SIG-M5 (cell line): Measurements from ENCODE around the gene SLC24A5.

Experiments used
- DNase-seq: peaks from one replicate; lab custom pipeline; 2025; lab: John Stamatoyannopoulos, UW

SLC24A5 gene

DNA sequence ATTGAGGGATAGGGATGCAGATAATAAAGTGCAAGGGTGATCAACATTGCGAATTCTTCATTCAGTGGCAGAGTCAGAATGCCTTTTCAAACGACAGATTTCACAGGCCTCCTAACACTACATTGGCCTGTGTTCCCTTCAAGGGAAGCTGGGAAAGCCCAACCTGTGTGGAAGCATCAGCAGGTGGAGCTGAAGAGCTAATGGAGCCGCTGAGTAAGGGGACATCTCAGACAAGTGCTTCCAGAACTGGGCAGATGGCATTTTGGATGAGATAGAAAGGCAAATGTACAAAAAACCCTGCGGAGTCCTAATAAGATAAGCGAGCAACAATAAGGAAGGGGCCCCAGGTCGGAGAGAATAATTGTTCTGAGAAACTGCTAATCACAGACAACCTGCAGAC, 8.5 kb upstream of the SLC24A5 start:
- no peak for DNase-seq

DNA sequence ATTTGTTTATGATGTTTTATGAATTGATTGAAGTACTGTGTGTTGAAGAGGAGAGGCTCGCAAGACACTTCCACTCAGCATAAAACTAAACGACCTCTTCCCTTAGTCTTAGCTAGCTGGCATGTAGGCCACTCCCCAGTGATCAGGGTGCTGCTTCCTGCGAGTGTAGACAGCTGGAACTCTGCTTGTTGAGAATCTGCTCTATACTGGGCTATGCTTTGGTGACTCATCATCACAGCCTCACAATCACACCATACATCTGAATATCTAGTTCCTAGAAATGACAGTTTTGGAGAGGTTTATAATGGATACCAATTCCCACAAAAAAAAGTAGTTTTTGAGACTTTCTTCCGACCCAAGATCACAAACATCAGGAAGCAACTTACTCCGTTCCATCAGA, 1.5 kb upstream of the SLC24A5 start:
- DNase-seq: no peak

DNA sequence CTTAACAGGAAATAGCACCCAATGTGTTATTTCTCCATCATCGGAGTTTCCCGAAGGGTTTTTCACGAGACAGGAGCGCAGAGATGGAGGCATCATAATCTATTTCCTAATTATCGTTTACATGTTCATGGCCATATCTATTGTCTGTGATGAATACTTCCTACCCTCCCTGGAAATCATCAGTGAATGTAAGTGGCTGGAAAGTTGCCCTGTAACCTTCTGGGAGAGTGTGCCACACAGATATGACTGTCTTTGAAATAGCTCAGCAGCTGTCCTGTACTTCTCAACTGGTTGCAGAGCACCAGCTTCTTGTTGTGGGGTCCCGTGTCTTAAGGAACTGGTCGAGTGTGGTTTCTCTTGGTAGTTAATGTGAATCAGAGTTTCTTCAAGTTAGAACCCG, 1.1 kb downstream of the SLC24A5 start:
- no peak for DNase-seq

DNA sequence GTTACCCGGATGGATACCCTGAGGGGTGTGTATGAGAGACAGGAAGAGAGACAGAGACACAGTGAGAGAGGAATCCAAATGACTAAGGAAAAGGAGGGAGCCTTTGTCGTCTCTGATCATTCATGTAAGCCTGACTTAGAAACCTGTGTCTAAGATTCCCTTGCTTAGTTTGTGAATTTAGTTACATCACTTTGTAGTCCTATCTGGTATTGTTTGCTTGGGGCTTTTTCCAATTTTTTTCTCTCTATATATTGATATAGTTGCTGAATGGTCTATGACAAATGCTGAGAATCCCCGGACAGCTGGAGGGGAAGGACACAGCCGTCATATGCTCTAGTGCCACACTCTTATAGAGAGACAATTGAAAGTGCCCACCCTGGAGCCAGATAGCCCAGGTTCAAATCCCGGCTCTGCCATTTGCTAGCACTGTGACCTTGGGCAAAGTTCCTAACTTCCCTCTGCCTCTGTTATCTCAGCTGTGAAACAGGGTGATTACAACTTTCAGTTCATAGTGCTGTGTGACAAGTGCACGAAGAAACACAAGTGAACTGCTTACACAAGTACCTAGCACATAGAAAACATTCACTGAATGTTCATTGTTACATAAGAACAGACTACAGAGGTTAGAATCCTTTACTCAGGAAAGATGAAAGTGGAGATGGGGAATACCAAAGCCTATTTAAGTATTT, 6.0 kb downstream of the SLC24A5 start:
- no peak for DNase-seq

DNA sequence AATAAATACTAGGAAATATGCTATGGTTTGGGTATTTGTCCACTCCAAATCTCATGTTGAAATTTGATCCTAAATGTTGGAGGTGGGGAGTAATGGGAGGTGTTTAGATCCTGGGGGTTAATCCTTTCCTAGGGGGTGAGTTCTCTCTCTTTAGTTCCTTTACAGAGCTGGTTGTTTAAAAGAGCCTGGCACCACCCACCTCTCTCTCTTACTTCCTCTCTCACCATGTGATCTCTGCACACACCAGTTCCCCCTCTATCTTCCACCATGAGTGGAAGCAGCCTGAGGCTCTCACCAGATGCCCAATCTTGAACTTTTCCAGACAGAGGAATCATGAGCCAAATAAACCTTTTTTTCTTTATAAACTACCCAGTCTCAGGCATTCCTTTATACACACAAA, 10.5 kb downstream of the SLC24A5 start:
- no peak for DNase-seq

DNA sequence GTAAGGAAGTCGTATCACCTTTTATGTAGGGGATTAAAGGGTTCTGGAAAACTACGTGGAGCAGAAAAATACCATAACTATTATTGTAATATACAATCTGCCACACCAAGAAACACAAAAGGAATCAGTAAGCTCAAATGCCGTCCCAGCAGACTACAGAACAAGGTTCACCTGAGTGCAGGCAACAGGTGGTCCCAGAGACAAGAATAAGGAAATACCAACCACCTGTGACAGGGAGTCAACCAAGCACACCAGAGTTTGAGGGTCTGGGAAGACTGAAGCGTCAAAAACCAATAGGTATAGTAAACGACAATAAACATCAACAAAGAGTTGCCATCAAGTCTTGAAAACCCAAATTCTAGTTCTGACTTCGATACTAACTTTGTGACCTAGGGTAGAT, 12.1 kb downstream of the SLC24A5 start:
- DNase-seq: no peak

DNA sequence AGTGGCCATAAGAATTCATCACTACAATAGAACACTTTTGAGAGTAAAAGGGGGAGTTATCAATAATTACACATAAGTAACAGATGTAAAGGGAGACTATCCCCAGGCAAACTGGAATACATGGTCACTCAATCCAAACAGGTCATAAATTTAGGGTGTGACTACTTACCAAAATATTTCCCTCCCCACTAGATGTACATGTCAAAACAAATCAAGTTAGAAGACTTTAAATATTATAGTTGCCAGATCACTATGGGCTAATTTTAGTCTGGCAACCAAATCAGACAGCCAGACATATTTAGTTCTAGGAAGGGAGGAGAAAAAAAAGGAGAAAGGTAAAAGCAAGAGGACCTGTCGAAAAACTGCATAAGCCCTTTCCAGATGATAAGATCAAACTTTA, 23.1 kb downstream of the SLC24A5 start:
- DNase-seq: no peak

DNA sequence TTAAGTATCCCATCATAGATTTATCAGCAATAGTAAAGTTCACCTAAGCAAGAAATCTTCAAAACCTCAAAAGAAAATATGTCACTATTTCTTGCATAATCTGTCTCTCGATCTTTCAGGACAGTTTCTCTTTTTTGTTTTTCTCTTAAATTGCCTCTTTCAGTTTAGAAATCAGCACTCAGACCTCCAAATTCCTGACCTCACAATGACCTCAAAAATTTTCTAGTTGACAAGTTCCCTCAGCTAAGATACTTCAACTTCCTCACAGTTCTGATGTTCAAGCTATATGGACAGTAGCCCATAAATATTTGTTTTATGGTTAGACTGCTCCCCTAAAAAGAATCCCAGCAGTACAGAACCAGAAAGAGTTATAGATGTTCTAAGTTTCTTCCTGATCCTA, 24.1 kb downstream of the SLC24A5 start:
- DNase-seq: no peak

DNA sequence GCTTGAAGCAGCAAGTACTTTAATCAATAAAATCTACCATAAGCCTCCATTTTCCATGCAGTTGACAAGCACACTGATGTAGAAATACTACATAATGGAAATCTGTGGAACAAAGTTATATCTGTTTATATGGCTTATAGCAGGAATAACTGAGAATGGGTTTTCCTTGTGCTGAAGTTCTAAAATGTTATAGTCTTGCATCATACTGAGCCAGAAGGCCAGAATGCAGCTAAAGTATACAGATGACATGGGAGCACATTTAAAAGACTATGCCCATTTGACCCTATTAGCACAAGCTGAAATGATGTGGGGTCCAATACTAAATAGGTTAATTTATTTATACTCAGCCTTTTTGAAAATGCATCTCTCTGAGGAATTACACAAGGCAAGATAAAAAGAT, 25.1 kb downstream of the SLC24A5 start:
- no peak for DNase-seq

DNA sequence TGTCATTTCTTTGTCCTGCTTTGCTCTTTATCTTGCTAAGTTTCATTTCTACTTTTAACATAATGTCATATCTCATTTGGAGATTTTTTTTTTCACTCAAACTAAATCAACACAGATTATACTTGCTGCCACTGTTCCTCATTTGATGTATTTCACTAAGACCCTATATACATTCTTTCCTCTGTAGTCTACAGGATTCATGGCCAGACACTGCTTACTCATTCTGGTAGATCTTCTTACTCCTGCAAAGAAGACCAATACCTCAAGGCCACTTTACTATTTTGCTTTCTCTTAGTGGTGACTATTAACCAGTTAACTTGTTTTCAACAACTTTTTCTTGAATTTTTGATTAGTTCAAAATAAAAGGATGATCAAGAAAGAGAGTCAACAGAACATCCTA, 26.6 kb downstream of the SLC24A5 start:
- no peak for DNase-seq

DNA sequence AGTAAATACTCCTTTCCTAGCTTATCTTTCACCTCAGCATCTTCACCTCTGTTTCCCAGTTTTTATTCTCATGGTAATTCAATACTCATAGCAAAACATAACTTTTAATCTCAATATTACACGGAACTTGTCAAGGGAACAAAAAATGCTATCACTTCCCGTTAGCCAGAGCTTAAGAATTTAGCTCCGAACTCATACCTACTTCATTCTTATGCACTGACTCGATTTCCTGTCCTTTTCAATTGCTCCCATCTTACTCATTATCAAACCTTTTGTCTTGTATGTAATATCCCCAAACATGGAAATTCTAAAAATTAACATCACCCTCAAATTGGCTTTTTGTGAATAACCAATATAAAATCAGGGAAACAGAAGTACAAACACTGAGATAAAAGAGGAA, 29.1 kb downstream of the SLC24A5 start:
- no peak for DNase-seq

DNA sequence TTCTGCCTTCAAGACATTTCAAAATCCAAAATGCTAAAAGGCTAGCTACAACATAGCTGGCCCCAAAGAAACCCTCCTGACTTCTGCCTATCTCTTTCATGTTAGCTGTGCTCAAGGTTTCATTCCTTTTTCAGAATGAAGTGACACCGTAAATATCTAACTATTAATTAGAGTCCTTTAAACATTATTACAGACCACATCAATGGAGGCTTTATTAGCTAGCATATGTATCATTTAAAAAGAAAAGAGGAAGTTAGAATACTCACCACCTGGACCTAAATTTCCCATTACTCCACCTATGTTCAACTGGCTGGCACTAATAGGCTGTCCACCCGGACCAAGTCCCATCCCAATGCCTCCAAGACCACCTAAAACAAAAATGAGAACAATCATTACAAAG, 32.7 kb downstream of the SLC24A5 start:
- no peak for DNase-seq

DNA sequence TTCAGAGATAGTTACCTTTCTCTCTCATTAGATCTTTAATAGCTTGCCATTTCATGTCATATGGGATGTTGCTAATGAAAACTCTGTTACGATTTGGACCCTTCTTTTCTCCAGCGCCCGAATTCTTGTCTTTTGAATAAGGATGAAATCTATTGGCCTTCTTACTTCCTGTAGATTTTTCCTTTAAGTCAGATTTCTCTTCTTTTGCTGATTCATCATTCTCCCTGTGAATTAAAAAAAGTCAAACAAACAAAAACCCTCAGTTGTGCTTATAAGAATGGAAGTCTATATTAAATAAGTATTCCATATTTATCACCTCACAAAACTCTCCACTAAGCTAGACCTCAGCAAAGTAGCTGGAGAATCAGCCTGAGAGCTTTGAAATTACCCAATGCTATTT, 47.8 kb downstream of the SLC24A5 start:
- no peak for DNase-seq

DNA sequence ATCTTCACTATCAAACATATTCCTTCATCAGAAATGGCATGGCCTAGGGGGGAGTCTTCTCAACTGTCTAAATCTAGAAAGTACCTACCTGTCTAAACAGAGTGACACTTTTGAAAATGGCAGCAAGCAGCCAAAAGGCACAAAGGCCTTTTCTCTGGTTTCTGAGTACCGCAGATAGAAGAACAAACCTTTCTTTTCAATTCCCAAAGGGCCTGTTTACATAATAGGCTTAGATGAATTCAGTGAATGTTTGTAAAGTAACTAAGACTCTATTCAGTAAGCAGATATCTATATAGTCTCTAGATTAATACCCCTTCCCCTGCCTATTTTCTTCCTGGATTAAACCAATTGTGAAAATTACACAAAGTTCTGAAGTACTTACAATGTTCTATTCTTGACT, 50.2 kb downstream of the SLC24A5 start:
- no peak for DNase-seq

DNA sequence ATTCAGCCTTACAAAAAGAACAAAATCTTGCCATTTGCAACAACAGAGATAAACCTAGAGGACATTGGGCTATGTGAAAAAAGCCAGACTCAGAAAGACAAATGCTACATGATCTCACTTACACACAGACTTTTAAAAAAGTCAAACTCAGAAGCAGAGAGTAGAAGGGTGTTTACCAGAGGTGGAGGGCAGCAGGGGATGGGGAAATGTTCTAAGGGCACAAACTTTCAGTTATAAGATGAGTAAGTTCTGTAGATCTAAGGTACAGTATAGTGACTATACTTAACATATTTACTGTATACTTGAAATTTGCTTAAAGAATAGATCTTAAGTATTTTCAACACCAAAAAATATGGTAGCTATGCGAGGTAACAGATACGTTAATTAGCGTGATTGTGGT, 54.3 kb downstream of the SLC24A5 start:
- DNase-seq: no peak

DNA sequence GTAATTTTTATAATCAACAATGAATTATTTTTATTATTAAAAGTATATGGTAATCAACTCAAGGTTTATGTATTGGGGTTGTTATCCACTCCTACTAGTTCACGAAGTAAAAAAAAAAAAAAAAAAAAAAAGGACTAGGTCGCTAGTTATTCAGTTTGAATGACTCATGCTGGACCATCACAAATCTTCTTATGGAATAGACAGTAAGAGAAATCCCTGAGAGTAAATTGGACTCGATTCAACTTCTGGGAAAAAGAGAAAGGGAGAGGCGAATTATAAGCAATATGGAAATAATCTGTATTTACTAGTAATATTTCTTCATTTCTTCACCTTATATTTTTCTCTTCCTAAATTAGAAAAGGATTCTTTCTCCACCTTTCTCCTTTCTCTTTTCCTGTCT, 55.3 kb downstream of the SLC24A5 start:
- DNase-seq: no peak

DNA sequence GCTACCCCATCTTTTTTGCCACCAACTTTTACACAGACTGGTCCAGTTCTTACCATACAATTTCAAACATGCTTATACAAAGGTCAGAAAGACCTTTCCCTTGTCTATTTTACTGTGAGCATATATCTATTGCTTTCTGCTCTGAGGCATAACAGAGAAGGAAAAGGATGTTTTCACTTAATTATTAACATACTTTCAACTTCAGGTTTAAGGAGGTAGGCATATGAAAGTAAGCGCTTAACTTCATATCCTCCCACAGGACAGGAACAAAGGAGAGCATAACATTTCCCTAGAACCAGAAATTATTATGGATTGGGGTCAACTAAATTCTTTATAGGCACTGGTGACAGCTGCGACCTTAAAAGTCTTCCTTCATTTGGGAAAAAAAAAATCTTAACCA, 56.2 kb downstream of the SLC24A5 start:
- DNase-seq: no peak

DNA sequence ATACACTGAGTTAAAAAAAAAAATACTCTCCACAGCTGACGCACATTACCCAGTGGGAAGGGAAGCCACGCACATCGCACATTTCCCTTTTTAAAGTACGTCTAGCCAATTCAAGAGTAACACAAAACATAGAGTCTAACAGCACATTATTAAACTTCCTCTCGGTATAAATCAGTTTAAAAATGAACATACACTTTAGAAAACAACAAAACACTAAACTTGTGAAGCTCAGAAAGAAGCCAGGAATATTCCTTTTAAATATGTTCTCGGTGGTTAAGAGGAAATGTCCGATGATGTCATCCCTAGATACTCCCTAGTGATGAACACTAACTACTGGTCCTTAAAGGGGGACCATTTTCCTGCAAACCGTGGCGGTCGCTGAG, 56.6 kb downstream of the SLC24A5 start:
- no peak for DNase-seq

DNA sequence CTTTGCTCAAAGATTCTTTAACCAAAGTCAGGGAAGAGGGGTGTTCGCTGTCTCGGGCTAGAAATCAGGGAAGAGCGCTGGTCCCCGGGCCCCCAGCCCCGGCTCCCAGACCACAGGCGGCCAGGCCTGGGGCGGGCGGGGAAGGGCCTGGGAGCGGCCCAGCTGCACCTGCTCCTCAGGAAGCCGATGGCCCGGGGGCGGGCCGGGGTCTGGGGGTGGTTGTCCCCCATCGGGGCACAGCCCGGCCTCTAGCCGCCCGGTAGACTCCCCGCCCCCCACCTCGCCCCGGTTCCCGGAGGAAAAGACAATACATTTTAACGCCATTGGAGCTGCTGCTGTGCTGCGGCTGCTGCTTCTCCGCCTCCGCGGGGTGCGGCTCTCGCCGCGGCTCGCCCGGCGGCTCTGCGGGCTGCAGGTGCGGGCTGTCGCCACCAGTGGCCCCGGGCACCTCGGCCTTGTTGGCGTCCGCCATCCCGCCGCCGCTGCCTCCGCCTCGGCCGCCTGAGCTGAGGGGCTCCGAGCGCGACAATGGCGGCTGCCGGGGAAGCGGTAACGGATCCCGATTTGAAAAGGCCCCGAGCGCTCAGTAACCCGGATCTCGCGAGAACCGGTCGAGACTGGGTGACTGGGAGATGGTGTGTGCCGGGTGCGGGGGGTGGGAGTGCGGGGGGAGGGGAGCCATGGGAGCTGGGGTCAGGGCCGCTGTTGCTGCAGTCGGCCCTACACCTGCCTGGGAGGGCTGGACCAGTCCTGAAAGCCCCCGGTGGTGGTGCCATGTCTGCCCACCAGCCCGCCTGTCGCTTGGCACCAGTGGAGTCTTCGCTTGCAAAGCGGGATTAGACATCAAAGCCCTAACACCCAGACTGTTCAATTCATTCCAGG, 57.2 kb downstream of the SLC24A5 start, which contains the start of gene MYEF2:
MYEF2 (minus strand) TSS at position 530 of the 882 bp plus-strand sequence; CDS start at position 472, 58 bp downstream.
- DNase-seq: no peak

DNA sequence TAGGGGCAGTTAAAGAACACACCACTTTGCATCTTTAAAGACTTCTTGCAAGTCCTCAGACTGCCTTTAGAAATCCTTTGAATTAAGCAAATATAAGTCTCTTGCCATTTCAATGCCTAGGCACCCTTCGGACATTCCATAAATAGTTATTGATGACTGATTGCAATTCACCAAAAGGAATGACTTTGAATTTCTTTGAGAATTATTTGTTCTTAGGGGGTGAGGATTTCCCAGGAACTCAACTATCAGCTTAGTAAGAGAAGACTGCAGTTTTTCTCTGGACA, 57.8 kb downstream of the SLC24A5 start:
- no peak for DNase-seq

DNA sequence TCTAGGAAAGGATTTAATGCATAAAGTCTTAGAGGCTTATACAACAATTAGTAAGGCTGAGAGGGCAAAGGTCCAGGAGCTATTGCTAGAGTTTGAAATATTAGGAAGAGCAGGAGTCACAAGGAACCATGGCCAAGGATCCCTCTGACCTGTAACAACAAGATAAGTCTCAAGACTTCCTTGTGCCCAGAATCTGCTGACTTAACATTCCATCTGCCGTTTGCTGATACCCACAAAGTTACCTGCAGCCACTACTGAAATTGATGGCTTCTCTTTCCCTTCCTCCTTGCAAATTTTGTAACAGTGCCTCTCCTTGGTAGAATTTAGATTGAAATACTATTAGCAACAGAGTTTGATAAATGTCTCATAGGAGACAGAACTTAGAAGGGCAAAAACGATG, 62.0 kb downstream of the SLC24A5 start:
- no peak for DNase-seq

DNA sequence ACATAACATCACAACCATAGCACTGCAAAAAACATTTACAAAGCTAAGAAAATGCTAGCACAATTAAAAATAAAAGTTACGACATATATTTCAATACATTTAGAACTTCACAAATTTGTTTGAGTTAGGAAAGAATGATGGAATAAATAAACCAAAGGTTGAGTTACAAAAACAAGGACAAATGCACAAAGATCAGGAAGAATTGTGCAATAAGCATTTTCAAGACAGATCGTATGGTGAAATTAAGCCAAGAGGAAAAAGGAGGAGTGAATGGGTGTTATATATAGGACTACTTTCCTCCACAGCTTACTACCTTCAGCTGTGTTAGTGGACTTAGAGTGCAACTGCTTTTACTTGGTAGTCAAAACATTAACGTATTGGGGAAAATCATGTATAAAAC, 64.7 kb downstream of the SLC24A5 start:
- no peak for DNase-seq

DNA sequence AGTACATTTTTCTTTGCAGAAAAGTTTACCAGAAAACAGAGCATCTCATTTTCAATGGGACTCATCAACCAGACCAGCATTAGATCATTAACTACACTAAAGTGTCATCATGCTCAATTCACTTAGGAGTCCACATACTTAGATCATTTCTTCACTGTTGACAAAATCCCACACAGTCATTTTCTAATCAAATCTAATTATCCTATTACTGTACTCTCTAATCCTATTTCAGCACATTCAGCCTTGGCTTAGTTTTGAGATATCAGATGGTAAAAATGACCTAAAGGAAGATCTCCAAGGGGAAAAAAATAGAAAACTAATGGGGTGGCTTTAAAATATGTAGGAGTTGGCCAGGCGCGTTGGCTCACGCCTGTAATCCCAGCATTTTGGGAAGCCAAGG, 65.5 kb downstream of the SLC24A5 start:
- DNase-seq: no peak
